ENCODE measurements around the gene NTHL1. TPM values are rescaled to one million over a fixed set of nuclear protein-coding genes. Genes with fewer than 3 reads are reported as not detected.

The NTHL1 gene
- total RNA-seq, 2 experiments from 2014 or later: 28.2 to 29.8 TPM

GRCh38 chr16:2007081-2007836 is 40.4 kb downstream of the NTHL1 start:
- ChIA-PET CTCF (interaction anchor here (1.1 to 2.2 kb wide), 2 partner anchors 134 to 148 kb away, joined by 4 to 8 read pairs; no protein-coding TSS in a partner anchor), POLR2A (interaction anchor here (1.1 to 2.8 kb wide), 6 partner anchors 9 to 152 kb away, joined by 3 to 16 read pairs (median 8); partner anchors contain the start of genes NOXO1 and TRAF7)
- intact Hi-C loops (cut with micrococcal nuclease): no loop called here
- TF ChIP-seq, protein P1, sequence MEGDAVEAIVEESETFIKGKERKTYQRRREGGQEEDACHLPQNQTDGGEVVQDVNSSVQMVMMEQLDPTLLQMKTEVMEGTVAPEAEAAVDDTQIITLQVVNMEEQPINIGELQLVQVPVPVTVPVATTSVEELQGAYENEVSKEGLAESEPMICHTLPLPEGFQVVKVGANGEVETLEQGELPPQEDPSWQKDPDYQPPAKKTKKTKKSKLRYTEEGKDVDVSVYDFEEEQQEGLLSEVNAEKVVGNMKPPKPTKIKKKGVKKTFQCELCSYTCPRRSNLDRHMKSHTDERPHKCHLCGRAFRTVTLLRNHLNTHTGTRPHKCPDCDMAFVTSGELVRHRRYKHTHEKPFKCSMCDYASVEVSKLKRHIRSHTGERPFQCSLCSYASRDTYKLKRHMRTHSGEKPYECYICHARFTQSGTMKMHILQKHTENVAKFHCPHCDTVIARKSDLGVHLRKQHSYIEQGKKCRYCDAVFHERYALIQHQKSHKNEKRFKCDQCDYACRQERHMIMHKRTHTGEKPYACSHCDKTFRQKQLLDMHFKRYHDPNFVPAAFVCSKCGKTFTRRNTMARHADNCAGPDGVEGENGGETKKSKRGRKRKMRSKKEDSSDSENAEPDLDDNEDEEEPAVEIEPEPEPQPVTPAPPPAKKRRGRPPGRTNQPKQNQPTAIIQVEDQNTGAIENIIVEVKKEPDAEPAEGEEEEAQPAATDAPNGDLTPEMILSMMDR (IDR thresholded peaks at IDR 0.05): no peak
- no peak for ATAC-seq
- Mint-ChIP-seq H3K36me3 (ENCODE audit: low read depth) (peaks cover 38% of the 10 kb centered on the region), H3K4me1 (ENCODE audit: low read depth) (peaks cover 41% of the 10 kb centered on the region), H3K27ac (peak overlapping the region; percentile 91), H3K4me3 (peak overlapping the region; percentile 97), H3K27me3 (no peaks in the 10 kb centered on the region), H3K9me3 (no peaks in the 10 kb centered on the region)
- DNase-seq: no peak

GRCh38 chr16:2006317-2006716 is 41.3 kb downstream of the NTHL1 start:
- peaks cover 41% of the 10 kb centered on the region for H3K4me1 Mint-ChIP-seq (ENCODE audit: low read depth)
- no peak for ATAC-seq
- H3K9me3 Mint-ChIP-seq: no peaks in the 10 kb centered on the region
- intact Hi-C loops (cut with micrococcal nuclease): no loop called here
- ChIA-PET CTCF (interaction anchor here (4.1 kb wide), 1 partner anchor 134 kb away, joined by 27 read pairs; no protein-coding TSS in a partner anchor), POLR2A (interaction anchor here (1.5 kb wide), 1 partner anchor 149 kb away, joined by 6 read pairs; the partner anchor contains the start of gene TRAF7)
- DNase-seq: no peak
- peaks cover 43% of the 10 kb centered on the region for H3K36me3 Mint-ChIP-seq (ENCODE audit: low read depth)
- no peaks in the 10 kb centered on the region for H3K27me3 Mint-ChIP-seq
- peak overlapping the region; percentile 97 for H3K4me3 Mint-ChIP-seq
- TF ChIP-seq, protein P1 (IDR thresholded peaks at IDR 0.05): no peak
- no peak overlapping the region for H3K27ac Mint-ChIP-seq

DNA sequence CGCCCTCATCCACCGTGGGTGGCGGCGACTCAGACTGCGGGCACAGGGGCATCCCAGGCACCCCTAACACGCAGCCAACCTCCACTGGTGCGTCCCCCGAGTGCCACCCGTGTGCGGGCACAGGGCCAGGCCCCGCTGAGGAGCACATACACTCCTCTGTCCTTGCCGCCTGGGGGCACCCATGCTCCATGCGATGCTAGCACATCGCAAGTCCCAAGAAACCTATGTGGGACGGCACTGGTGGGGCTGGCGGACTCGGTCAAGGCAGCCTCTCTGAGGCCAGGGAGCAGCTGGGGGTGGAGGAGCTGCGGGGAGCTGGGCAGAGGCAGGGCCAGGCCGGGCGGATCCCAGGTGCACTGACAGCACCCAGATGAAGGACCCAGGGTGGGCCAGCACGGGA is 42.0 kb downstream of the NTHL1 start:
- TF ChIP-seq, protein P1 (IDR thresholded peaks at IDR 0.05): no peak
- no peak overlapping the region for H3K27ac Mint-ChIP-seq
- H3K4me3 Mint-ChIP-seq: no peak overlapping the region

GRCh38 chr16:2004795-2005517 is 42.7 kb downstream of the NTHL1 start:
- ChIA-PET POLR2A (interaction anchor here (1.0 to 1.9 kb wide), 8 partner anchors 9 to 150 kb away, joined by 3 to 7 read pairs (median 5); partner anchors contain the start of genes GFER, NPW, RPS2 and TRAF7), CTCF (interaction anchor here (1.0 to 4.6 kb wide), 12 partner anchors 9 to 167 kb away, joined by 3 to 34 read pairs (median 7); partner anchors contain the start of genes GFER, NTHL1, PKD1 and TSC2)
- intact Hi-C loops (cut with micrococcal nuclease): no loop called here
- ATAC-seq (no peak), DNase-seq (no peak)
- Mint-ChIP-seq H3K4me3 (no peak overlapping the region), H3K36me3 (ENCODE audit: low read depth) (peaks cover 43% of the 10 kb centered on the region), H3K4me1 (ENCODE audit: low read depth) (peaks cover 37% of the 10 kb centered on the region), H3K27ac (no peak overlapping the region), H3K9me3 (no peaks in the 10 kb centered on the region), H3K27me3 (no peaks in the 10 kb centered on the region)
- TF ChIP-seq, protein P1 (IDR thresholded peaks at IDR 0.05): no peak

More for the DNA sequence above, 42.0 kb downstream of the NTHL1 start:
- ChIA-PET POLR2A (interaction anchor here (1.0 to 1.5 kb wide), 6 partner anchors 10 to 149 kb away, joined by 3 to 6 read pairs (median 4); partner anchors contain the start of genes GFER, NPW, RPS2 and TRAF7), CTCF (interaction anchor here (1.8 to 4.6 kb wide), 4 partner anchors 13 to 135 kb away, joined by 8 to 34 read pairs (median 18); partner anchors contain the start of genes NTHL1 and TSC2)
- peaks cover 48% of the 10 kb centered on the region for H3K36me3 Mint-ChIP-seq (ENCODE audit: low read depth)
- ATAC-seq (no peak), DNase-seq (no peak)
- H3K9me3 Mint-ChIP-seq: no peaks in the 10 kb centered on the region
- intact Hi-C loops (cut with micrococcal nuclease): no loop called here
- H3K4me1 Mint-ChIP-seq (ENCODE audit: low read depth): peaks cover 41% of the 10 kb centered on the region
- no peaks in the 10 kb centered on the region for H3K27me3 Mint-ChIP-seq
